ENCODE measurements around the gene PCSK2.

The PCSK2 gene

GRCh38 chr20:17248224-17248623 is 21.4 kb downstream of the PCSK2 start:
- in situ Hi-C loops (cut with HindIII; ENCODE audit: low sequenced_read_pairs): no loop called here

GRCh38 chr20:17262786-17263185 is 35.9 kb downstream of the PCSK2 start:
- in situ Hi-C loops (cut with HindIII; ENCODE audit: low sequenced_read_pairs): no loop called here

GRCh38 chr20:17273717-17274116 is 46.9 kb downstream of the PCSK2 start:
- in situ Hi-C loops (cut with HindIII; ENCODE audit: low sequenced_read_pairs): no loop called here

GRCh38 chr20:17276101-17276500 is 49.3 kb downstream of the PCSK2 start:
- in situ Hi-C loops (cut with HindIII; ENCODE audit: low sequenced_read_pairs): loop anchor here (25.0 kb wide), 1 partner anchor 464 kb away; no protein-coding TSS in a partner anchor

- in situ Hi-C loops (cut with HindIII; ENCODE audit: low sequenced_read_pairs): loop anchor here (25.0 kb wide), 1 partner anchor 469 kb away; no protein-coding TSS in a partner anchor
Observed at GRCh38 chr20:17281478-17281877, 54.6 kb downstream of the PCSK2 start.

GRCh38 chr20:17282501-17282900 is 55.7 kb downstream of the PCSK2 start:
- in situ Hi-C loops (cut with HindIII; ENCODE audit: low sequenced_read_pairs): loop anchor here (25.0 kb wide), 1 partner anchor 470 kb away; no protein-coding TSS in a partner anchor

- in situ Hi-C loops (cut with HindIII; ENCODE audit: low sequenced_read_pairs): loop anchor here (25.0 kb wide), 1 partner anchor 475 kb away; no protein-coding TSS in a partner anchor
Observed at GRCh38 chr20:17287503-17287902, 60.7 kb downstream of the PCSK2 start.

- in situ Hi-C loops (cut with HindIII; ENCODE audit: low sequenced_read_pairs): loop anchor here (25.0 kb wide), 1 partner anchor 476 kb away; no protein-coding TSS in a partner anchor
Observed at GRCh38 chr20:17287998-17288397, 61.2 kb downstream of the PCSK2 start.

GRCh38 chr20:17295151-17295726 is 68.4 kb downstream of the PCSK2 start:
- in situ Hi-C loops (cut with HindIII; ENCODE audit: low sequenced_read_pairs): loop anchor here (25.0 kb wide), 1 partner anchor 483 kb away; no protein-coding TSS in a partner anchor

- in situ Hi-C loops (cut with HindIII; ENCODE audit: low sequenced_read_pairs): loop anchor here (25.0 kb wide), 1 partner anchor 484 kb away; no protein-coding TSS in a partner anchor
Observed at GRCh38 chr20:17295991-17296390, 69.2 kb downstream of the PCSK2 start.

GRCh38 chr20:17298171-17298570 is 71.3 kb downstream of the PCSK2 start:
- in situ Hi-C loops (cut with HindIII; ENCODE audit: low sequenced_read_pairs): loop anchor here (25.0 kb wide), 1 partner anchor 486 kb away; no protein-coding TSS in a partner anchor

- in situ Hi-C loops (cut with HindIII; ENCODE audit: low sequenced_read_pairs): loop anchor here (25.0 kb wide), 1 partner anchor 486 kb away; no protein-coding TSS in a partner anchor
Observed at GRCh38 chr20:17298751-17299150, 71.9 kb downstream of the PCSK2 start.

- in situ Hi-C loops (cut with HindIII; ENCODE audit: low sequenced_read_pairs): no loop called here
Observed at GRCh38 chr20:17300113-17300512, 73.3 kb downstream of the PCSK2 start.

GRCh38 chr20:17304774-17305173 is 77.9 kb downstream of the PCSK2 start:
- in situ Hi-C loops (cut with HindIII; ENCODE audit: low sequenced_read_pairs): no loop called here

- in situ Hi-C loops (cut with HindIII; ENCODE audit: low sequenced_read_pairs): no loop called here
Observed at GRCh38 chr20:17306427-17306826, 79.6 kb downstream of the PCSK2 start.

- in situ Hi-C loops (cut with HindIII; ENCODE audit: low sequenced_read_pairs): no loop called here
Observed at GRCh38 chr20:17314264-17314663, 87.4 kb downstream of the PCSK2 start.

GRCh38 chr20:17315407-17316231 is 88.8 kb downstream of the PCSK2 start:
- in situ Hi-C loops (cut with HindIII; ENCODE audit: low sequenced_read_pairs): no loop called here

GRCh38 chr20:17316316-17317038 is 89.6 kb downstream of the PCSK2 start:
- in situ Hi-C loops (cut with HindIII; ENCODE audit: low sequenced_read_pairs): no loop called here

- in situ Hi-C loops (cut with HindIII; ENCODE audit: low sequenced_read_pairs): no loop called here
Observed at GRCh38 chr20:17317341-17317740, 90.5 kb downstream of the PCSK2 start.

- in situ Hi-C loops (cut with HindIII; ENCODE audit: low sequenced_read_pairs): no loop called here
Observed at GRCh38 chr20:17320456-17320855, 93.6 kb downstream of the PCSK2 start.

- in situ Hi-C loops (cut with HindIII; ENCODE audit: low sequenced_read_pairs): no loop called here
Observed at GRCh38 chr20:17326096-17326495, 99.3 kb downstream of the PCSK2 start.
